Measurements from ENCODE around the gene GABRA4.

GRCh38 chr4:46933686-46934085 lies 59.7 kb downstream of the GABRA4 start:
- TF ChIP-seq, protein P1, sequence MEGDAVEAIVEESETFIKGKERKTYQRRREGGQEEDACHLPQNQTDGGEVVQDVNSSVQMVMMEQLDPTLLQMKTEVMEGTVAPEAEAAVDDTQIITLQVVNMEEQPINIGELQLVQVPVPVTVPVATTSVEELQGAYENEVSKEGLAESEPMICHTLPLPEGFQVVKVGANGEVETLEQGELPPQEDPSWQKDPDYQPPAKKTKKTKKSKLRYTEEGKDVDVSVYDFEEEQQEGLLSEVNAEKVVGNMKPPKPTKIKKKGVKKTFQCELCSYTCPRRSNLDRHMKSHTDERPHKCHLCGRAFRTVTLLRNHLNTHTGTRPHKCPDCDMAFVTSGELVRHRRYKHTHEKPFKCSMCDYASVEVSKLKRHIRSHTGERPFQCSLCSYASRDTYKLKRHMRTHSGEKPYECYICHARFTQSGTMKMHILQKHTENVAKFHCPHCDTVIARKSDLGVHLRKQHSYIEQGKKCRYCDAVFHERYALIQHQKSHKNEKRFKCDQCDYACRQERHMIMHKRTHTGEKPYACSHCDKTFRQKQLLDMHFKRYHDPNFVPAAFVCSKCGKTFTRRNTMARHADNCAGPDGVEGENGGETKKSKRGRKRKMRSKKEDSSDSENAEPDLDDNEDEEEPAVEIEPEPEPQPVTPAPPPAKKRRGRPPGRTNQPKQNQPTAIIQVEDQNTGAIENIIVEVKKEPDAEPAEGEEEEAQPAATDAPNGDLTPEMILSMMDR (IDR thresholded peaks at IDR 0.05) = no peak
- no peak for TF ChIP-seq POLR2A (IDR thresholded peaks at IDR 0.05)

Data from uterus (tissue), 2 donors.